Memory B cell (primary cell): ENCODE measurements around the gene PER2.

Experiments used
- ATAC-seq: fragments of 150-1000 bp; cut with Tn5 transposase; 2 replicates; pipeline ENCODE4 v1.10.0; 2021; ENCODE audit warnings: low read depth, mild to moderate bottlenecking, moderate library complexity
- DNase-seq, 2 donors: peaks; one replicate each; pipeline ENCODE4 v3.0.0; 2022; ENCODE audit warnings: low spot score in 2 of 2
- H3K27ac Mint-ChIP-seq: one replicate; pipeline ENCODE4 v1.8.0; 2022; ENCODE audit warnings: mild to moderate bottlenecking, moderate library complexity, mixed read lengths
- H3K27me3 Mint-ChIP-seq: one replicate; pipeline ENCODE4 v1.8.0; 2022; ENCODE audit warnings: mixed read lengths
- H3K36me3 Mint-ChIP-seq: one replicate; pipeline ENCODE4 v1.8.0; 2022; ENCODE audit warnings: mild to moderate bottlenecking, mixed read lengths
- H3K4me1 Mint-ChIP-seq: one replicate; pipeline ENCODE4 v1.8.0; 2022; ENCODE audit warnings: mixed read lengths
- H3K4me3 Mint-ChIP-seq: one replicate; pipeline ENCODE4 v1.8.0; 2022; ENCODE audit warnings: mild to moderate bottlenecking, moderate library complexity, mixed read lengths
- H3K9me3 Mint-ChIP-seq: one replicate; pipeline ENCODE4 v1.8.0; 2022; ENCODE audit warnings: mixed read lengths

The PER2 gene

GRCh38 chr2:238302087-238302486 lies 13.7 kb upstream of the PER2 start:
- no peak for ATAC-seq
- no peak overlapping the region for H3K27ac Mint-ChIP-seq
- H3K4me3 Mint-ChIP-seq, result no peak overlapping the region
- H3K9me3 Mint-ChIP-seq, result no peaks in the 10 kb centered on the region
- H3K27me3 Mint-ChIP-seq, result peaks cover 3% of the 10 kb centered on the region
- no peaks in the 10 kb centered on the region for H3K36me3 Mint-ChIP-seq
- no peak for DNase-seq
- H3K4me1 Mint-ChIP-seq, result peaks cover 10% of the 10 kb centered on the region

GRCh38 chr2:238299803-238300202 lies 11.4 kb upstream of the PER2 start:
- Mint-ChIP-seq H3K4me3 (no peak overlapping the region), H3K36me3 (no peaks in the 10 kb centered on the region), H3K9me3 (no peaks in the 10 kb centered on the region), H3K27ac (no peak overlapping the region), H3K4me1 (no peaks in the 10 kb centered on the region), H3K27me3 (peaks cover 8% of the 10 kb centered on the region)
- ATAC-seq (no peak), DNase-seq (no peak)

- Mint-ChIP-seq H3K9me3 (no peaks in the 10 kb centered on the region), H3K27ac (no peak overlapping the region), H3K36me3 (no peaks in the 10 kb centered on the region), H3K27me3 (peaks cover 8% of the 10 kb centered on the region), H3K4me3 (no peak overlapping the region), H3K4me1 (no peaks in the 10 kb centered on the region)
- ATAC-seq (no peak), DNase-seq (no peak)
These were observed 8.4 kb upstream of the PER2 start for GRCh38 chr2:238296638-238297457.

GRCh38 chr2:238295144-238296112 lies 7.0 kb upstream of the PER2 start:
- Mint-ChIP-seq H3K27me3 (peaks cover 8% of the 10 kb centered on the region), H3K27ac (no peak overlapping the region), H3K9me3 (no peaks in the 10 kb centered on the region)

GRCh38 chr2:238294393-238295143 lies 6.2 kb upstream of the PER2 start:
- DNase-seq (no peak), ATAC-seq (no peak)
- no peaks in the 10 kb centered on the region for H3K9me3 Mint-ChIP-seq
- peaks cover 8% of the 10 kb centered on the region for H3K27me3 Mint-ChIP-seq
- H3K27ac Mint-ChIP-seq, result no peak overlapping the region
- peaks cover 8% of the 10 kb centered on the region for H3K4me1 Mint-ChIP-seq
- no peaks in the 10 kb centered on the region for H3K36me3 Mint-ChIP-seq
- no peak overlapping the region for H3K4me3 Mint-ChIP-seq

More at GRCh38 chr2:238295144-238296112, 7.0 kb upstream of the PER2 start:
- H3K4me1 Mint-ChIP-seq, result no peaks in the 10 kb centered on the region
- DNase-seq (no peak), ATAC-seq (no peak)
- H3K36me3 Mint-ChIP-seq, result no peaks in the 10 kb centered on the region
- no peak overlapping the region for H3K4me3 Mint-ChIP-seq

- Mint-ChIP-seq H3K4me3 (no peak overlapping the region), H3K9me3 (no peaks in the 10 kb centered on the region), H3K36me3 (no peaks in the 10 kb centered on the region), H3K4me1 (peaks cover 12% of the 10 kb centered on the region), H3K27ac (no peak overlapping the region), H3K27me3 (peaks cover 8% of the 10 kb centered on the region)
- ATAC-seq, result no peak
- no peak for DNase-seq
These were observed 5.6 kb upstream of the PER2 start for GRCh38 chr2:238294046-238294392.

- peaks cover 4% of the 10 kb centered on the region for H3K27me3 Mint-ChIP-seq
- no peaks in the 10 kb centered on the region for H3K36me3 Mint-ChIP-seq
- H3K4me3 Mint-ChIP-seq, result no peak overlapping the region
- peaks cover 22% of the 10 kb centered on the region for H3K4me1 Mint-ChIP-seq
- DNase-seq, result no peak
- H3K9me3 Mint-ChIP-seq, result no peaks in the 10 kb centered on the region
- no peak overlapping the region for H3K27ac Mint-ChIP-seq
- no peak for ATAC-seq
These were observed 3.3 kb upstream of the PER2 start for GRCh38 chr2:238291550-238292281.

- Mint-ChIP-seq H3K9me3 (no peaks in the 10 kb centered on the region), H3K4me1 (peaks cover 24% of the 10 kb centered on the region), H3K36me3 (no peaks in the 10 kb centered on the region), H3K27ac (no peak overlapping the region), H3K4me3 (no peak overlapping the region), H3K27me3 (peaks cover 4% of the 10 kb centered on the region)
- ATAC-seq (no peak), DNase-seq (no peak)
These were observed 2.5 kb upstream of the PER2 start for GRCh38 chr2:238290715-238291549.

- Mint-ChIP-seq H3K9me3 (no peaks in the 10 kb centered on the region), H3K4me3 (peak overlapping the region; percentile 97), H3K36me3 (no peaks in the 10 kb centered on the region), H3K27me3 (peaks cover 2% of the 10 kb centered on the region), H3K4me1 (peaks cover 26% of the 10 kb centered on the region), H3K27ac (peak overlapping the region; percentile 51)
- DNase-seq (no peak), ATAC-seq (no peak)
These were observed 1.7 kb upstream of the PER2 start for GRCh38 chr2:238290091-238290509.

- Mint-ChIP-seq H3K4me1 (peaks cover 27% of the 10 kb centered on the region), H3K36me3 (no peaks in the 10 kb centered on the region), H3K9me3 (no peaks in the 10 kb centered on the region), H3K27ac (peak overlapping the region; percentile 97), H3K27me3 (no peaks in the 10 kb centered on the region), H3K4me3 (peak overlapping the region; percentile 97)
- ATAC-seq, result no peak
- no peak for DNase-seq
These were observed 1.2 kb upstream of the PER2 start for GRCh38 chr2:238289574-238289973.

GRCh38 chr2:238288650-238289573 lies 502 bp upstream of the PER2 start:
- Mint-ChIP-seq H3K27ac (peak overlapping the region; percentile 97), H3K36me3 (no peaks in the 10 kb centered on the region), H3K27me3 (no peaks in the 10 kb centered on the region), H3K4me1 (peaks cover 28% of the 10 kb centered on the region), H3K4me3 (peak overlapping the region; percentile 97), H3K9me3 (no peaks in the 10 kb centered on the region)
- peak; percentile 86 for ATAC-seq
- DNase-seq, result peak; percentile 95 to 97
